Measurements from ENCODE around the gene DEK. TPM values are rescaled to one million over a fixed set of nuclear protein-coding genes. Genes with fewer than 3 reads are reported as not detected.
"Not testable (repeated sequence)": the region's sequence is repeated elsewhere in the genome, so short reads cannot be mapped to it uniquely, and the experiment has no call there.

DEK gene
- total RNA-seq, 1 donor from 2014 or later: 112 TPM

GRCh38 chr6:18204691-18205090, 59.6 kb downstream of the DEK start:
- no peak for DNase-seq (ENCODE audit: low read depth)

DNA sequence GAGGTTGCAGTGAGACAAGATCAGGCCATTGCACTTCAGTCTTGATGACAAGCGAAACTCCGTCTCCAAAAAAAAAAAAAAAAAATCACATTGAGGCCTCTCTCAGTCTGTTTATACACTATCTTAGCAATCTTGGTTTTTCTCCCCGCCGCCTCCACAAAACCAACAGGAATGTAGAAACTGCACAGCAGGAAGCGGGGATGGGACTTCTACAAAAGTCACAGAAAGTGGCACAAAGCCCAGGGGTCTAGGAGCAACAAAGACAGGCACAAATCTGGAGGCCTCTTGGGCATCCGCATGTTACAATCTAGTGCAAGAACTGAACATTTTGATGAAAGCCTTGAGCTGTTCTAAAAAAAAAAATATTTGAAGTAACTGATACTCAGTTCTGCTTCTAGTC, 60.5 kb downstream of the DEK start:
- no peak for DNase-seq (ENCODE audit: low read depth)

DNA sequence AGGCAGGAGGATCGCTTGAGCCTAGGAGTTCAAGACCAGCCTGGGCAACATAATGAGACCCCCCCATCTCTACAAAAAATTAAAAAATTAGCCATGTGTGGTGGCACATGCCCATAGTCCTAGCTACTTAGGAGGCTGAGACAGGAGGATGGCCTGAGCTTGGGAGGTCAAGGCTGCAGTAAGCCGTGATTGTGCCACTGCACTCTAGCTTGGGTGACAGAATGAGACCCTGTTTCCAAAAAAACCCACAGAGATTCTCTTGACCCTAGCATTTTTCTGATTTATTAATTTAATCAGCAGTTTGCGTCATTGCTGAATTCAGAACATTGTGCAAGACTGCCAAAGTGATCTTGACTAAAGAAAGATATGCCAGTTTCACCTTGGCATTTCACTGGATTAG, 72.3 kb downstream of the DEK start:
- no peak for DNase-seq (ENCODE audit: low read depth)

DNA sequence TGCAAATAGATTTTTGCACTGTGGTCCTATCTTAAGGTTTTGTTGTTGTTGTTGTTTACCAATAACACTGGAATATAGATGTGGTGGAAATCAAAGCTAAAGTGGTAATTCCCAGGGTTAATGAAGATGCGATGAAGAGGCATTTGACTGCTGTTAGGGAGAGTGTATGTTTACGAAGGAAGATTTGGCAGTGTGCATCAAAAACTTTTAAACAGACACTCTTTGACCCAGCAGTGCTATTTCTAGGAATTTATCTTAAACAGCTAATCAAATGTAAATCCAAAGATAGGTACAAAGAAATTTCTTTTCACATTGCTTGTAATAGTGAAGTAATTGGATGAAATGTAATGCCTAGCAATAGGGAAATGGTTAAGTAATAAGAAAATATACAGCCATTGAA, 75.1 kb downstream of the DEK start:
- DNase-seq (ENCODE audit: low read depth): no peak

DNA sequence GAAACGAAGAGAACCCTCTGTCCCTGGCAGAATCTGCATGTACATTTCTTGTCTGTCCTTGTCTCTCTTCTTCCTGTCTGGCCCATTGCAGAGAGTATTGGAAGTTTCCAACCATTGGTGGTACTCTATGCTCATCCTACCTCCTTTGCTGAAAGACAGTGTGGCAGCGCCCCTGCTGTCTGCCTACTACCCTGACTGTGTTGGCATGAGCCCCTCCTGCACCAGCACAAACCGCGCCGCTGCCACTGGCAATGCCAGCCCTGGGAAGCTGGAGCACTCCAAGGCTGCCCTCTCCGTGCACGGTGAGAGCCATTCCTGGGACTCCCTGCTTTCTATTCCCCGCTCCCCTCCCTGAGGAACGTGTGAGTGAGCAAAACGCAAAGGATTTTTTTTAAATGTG, 76.6 kb downstream of the DEK start:
- DNase-seq (ENCODE audit: low read depth): no peak

DNA sequence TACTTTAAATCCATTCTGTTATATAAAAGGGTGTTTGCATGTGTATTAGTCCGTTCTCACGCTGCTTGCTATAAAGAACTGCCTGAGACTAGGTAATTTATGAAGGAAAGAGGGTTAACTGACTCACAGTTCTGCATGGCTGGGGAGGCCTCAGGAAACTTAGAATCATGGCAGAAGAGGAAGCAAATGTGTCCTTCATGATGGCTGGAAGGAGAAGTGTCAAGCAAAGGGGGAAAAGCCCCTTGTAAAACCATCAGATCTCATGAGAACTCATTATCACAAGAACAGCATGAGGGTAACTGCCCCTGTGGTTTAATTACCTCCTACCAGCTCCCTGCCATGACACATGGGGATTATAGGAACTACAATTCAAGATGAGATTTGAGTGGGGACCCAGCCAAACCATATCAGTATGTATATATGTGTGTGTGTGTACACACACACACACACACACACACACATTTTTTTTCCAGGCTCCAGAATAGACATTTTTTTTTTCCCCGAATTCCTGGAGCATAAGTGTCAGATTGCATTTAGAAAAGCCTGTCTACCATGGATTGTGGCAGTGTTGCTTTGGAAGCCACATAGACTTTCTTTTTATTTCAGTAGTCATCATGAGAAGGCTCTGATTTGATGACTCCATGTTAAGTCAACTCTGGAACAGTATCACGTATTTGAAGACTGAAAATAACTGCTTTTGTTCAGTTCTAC, 77.6 kb downstream of the DEK start:
- DNase-seq (ENCODE audit: low read depth): peak; percentile 51

DNA sequence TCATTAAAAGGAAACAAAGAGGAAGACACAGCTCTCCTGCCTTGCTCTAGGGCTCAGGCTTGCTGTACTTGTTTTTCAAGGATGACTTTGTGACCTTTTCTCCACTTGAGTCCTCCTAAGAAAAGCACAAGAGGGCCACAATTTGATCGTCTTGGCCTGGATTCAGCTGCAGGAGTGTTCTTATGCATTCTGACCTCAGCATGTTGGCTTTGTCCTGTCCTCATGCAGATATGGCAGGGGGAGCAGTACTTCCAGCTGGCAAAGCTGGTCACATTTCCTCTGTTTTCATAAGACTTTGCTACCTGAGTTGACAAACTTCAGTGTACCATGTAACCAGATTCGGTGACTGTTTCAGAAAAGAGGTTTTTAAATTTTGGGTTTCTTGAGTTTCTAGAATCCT, 78.3 kb downstream of the DEK start:
- peak; percentile 31 for DNase-seq (ENCODE audit: low read depth)

DNA sequence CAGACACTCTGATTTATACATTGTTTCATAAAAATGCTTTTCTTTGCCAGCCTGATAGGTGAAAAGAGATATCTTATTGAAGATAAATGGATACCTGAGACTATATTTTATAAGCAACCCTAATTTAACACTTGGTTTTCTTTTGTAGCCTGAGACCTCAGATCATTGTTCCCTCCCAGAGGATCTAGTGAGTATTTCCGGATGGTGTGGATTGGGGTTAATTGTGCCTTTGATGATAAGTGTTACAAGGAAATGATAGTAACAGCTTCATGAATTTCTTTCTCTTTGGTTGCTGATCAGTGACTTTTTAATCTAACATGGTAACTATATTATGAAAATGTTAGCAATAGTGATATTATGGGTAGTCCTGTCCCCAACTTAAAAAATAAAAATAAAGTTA, 78.7 kb downstream of the DEK start:
- DNase-seq (ENCODE audit: low read depth): no peak

GRCh38 chr6:18183766-18184165, 80.6 kb downstream of the DEK start:
- DNase-seq (ENCODE audit: low read depth): no peak

GRCh38 chr6:18182568-18182967, 81.8 kb downstream of the DEK start:
- no peak for DNase-seq (ENCODE audit: low read depth)

GRCh38 chr6:18179770-18180356, 84.5 kb downstream of the DEK start:
- no peak for DNase-seq (ENCODE audit: low read depth)

DNA sequence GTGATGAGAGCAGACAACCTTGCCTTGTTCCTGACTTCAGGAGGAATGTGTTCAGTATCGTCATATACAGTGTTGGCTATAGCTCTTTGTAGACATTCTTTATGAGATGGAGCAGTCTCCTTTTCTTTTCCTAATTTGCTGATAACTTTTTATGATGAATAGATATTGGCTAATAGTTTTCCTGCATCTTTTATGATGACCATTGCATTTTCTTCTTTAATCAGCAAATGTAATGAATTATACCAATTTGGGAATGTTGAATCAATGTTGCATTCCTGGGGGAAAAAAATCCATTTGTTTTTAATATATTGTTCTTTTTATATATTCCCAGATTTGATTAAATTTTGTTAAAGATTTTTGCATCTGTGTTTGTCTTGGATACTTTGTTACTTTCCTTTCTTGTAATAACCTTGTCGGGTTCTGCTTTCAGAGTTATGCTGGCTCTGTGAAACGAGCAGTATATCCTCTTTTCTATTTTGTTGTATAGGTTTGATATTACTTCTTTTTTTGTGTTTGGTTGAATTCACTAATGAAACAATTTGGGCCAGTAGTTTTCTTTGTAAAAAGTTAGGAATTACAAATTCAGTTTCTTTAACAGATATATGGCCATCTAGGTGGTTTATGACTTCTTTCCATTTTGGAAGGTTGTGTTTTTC, 85.2 kb downstream of the DEK start:
- DNase-seq (ENCODE audit: low read depth): no peak

- no peak for DNase-seq (ENCODE audit: low read depth)
Observed at GRCh38 chr6:18177286-18177965, 86.9 kb downstream of the DEK start.

DNA sequence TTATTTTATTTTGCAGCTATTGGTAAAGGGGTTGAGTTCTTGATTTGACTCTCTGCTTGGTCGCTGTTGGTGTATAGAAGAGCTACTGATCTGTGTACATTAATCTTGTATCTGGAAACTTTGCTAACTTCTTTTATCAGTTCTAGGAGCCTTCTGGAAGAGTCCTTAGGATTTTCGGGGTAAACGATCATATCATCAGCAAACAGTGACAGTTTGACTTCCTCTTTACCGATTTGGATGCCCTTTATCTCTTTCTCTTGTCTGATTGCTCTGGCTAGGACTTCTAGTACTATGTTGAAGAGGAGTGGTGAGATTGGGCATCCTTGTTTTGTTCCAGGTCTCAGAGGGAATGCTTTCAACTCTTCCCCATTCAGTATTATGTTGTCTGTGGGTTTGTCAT, 88.1 kb downstream of the DEK start:
- DNase-seq (ENCODE audit: low read depth): not testable (repeated sequence)

Other genes starting within 250 kb of the DEK start
- 1.7 and 3.3 TPM in 2 replicates for gene NHLRC1, start 141.9 kb downstream of the DEK start, total RNA-seq
- gene TPMT, start 109.5 kb downstream of the DEK start, total RNA-seq: 21.5 and 28.1 TPM in 2 replicates
- gene KDM1B, start 109.1 kb downstream of the DEK start, total RNA-seq: 32.1 and 38.8 TPM in 2 replicates
- gene RNF144B, start 122.8 kb upstream of the DEK start, total RNA-seq: 191 and 251 TPM in 2 replicates